Measurements from ENCODE around the gene SNED1. TPM values are rescaled to one million over a fixed set of nuclear protein-coding genes. Genes with fewer than 3 reads are reported as not detected.

The SNED1 gene
- polyA plus RNA-seq, 2 of the 4 experiments (the other 2 are of a cell fraction), result 0.15 to 0.21 TPM

DNA sequence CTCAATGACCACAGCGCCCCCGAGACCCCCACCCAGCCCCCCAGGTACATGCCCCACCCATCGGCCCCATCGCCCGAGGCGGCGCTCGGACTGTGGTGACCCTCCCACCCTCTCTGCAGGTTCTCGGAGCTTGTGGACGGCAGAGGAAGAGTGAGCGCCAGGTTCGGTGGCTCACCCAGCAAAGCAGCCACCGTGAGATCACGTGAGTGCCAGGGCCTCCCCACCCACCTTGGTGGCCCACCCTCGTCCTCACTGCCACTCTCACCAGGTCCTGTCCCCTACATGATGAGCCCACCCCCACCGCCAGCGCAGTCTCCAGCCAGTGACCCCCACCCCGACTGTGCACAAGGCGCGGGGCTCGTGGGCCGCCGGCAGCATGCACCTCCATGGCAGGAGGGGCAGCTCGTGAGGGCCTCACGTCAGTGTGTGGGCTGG lies 73.3 kb downstream of the SNED1 start:
- Histone ChIP-seq H3K4me3 (no peak overlapping the region), H3K27ac (no peak overlapping the region), H3K4me1 (no peaks in the 10 kb centered on the region), H3K4me2 (no peak overlapping the region), H3K9me3 (no peaks in the 10 kb centered on the region)
- POLR2A ChIA-PET, result no interaction called here
- no peak for ATAC-seq
- WGBS (ENCODE audit: missing lambda C conversion rate), result 92% methylated on average over 16 of the region's 25 CpGs
- no peak for FAIRE-seq
- no peak for TF ChIP-seq RNF2 (IDR thresholded peaks at IDR 0.05; ENCODE audit: borderline replicate concordance, low read depth)
- TF ChIP-seq, protein P1, sequence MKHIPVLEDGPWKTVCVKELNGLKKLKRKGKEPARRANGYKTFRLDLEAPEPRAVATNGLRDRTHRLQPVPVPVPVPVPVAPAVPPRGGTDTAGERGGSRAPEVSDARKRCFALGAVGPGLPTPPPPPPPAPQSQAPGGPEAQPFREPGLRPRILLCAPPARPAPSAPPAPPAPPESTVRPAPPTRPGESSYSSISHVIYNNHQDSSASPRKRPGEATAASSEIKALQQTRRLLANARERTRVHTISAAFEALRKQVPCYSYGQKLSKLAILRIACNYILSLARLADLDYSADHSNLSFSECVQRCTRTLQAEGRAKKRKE (CRISPR knock-in tag; IDR thresholded peaks at IDR 0.05; ENCODE audit: low read depth), result no peak
- TF ChIP-seq ZFP36 (IDR thresholded peaks at IDR 0.05; ENCODE audit: borderline replicate concordance, partially characterized antibody), result no peak
- TF ChIP-seq HOXB5 (CRISPR knock-in tag; IDR thresholded peaks at IDR 0.05), result no peak
- no peak for TF ChIP-seq ESRRA (IDR thresholded peaks at IDR 0.05; ENCODE audit: borderline replicate concordance, low read length)
- TF ChIP-seq GATA3 (IDR thresholded peaks at IDR 0.05; ENCODE audit: borderline replicate concordance), result no peak
- TF ChIP-seq, protein P2, sequence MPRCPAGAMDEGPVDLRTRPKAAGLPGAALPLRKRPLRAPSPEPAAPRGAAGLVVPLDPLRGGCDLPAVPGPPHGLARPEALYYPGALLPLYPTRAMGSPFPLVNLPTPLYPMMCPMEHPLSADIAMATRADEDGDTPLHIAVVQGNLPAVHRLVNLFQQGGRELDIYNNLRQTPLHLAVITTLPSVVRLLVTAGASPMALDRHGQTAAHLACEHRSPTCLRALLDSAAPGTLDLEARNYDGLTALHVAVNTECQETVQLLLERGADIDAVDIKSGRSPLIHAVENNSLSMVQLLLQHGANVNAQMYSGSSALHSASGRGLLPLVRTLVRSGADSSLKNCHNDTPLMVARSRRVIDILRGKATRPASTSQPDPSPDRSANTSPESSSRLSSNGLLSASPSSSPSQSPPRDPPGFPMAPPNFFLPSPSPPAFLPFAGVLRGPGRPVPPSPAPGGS (IDR thresholded peaks at IDR 0.05), result no peak
- TF ChIP-seq JUNB (IDR thresholded peaks at IDR 0.05), result no peak
- no peak for DNase-seq (ENCODE audit: low read depth in 1 of 2, low spot score in 1 of 2)
- CTCF ChIA-PET, result interaction anchor here (0.9 to 1.4 kb wide), 2 partner anchors 9 to 12 kb away, joined by 3 to 6 read pairs; no protein-coding TSS in a partner anchor

DNA sequence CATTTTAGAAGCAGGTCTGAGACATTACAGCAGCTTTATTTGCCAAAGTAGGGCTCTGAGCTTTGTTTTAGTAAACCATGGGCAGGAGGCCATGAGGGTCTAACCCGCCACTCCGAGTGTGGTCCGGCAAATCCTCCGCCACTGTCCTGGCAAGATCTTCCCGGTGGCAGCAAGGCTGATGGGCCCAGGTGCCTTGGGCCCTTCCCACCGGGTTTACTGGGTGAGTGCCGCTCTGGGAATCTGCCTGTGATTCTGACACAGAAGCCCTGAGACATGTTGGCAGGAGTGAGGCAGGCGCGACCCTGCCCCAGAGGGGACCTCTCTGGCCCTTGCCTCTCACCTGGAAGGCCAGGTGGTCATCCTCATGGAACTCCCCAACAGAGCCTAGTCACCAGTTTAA lies 73.7 kb downstream of the SNED1 start:
- FAIRE-seq (no peak), DNase-seq (ENCODE audit: low read depth in 1 of 2, low spot score in 1 of 2) (no peak), ATAC-seq (no peak)
- TF ChIP-seq HOXB13 (CRISPR knock-in tag; IDR thresholded peaks at IDR 0.05; ENCODE audit: low read depth) (no peak), FOXS1 (CRISPR knock-in tag; IDR thresholded peaks at IDR 0.05) (no peak), MAZ (IDR thresholded peaks at IDR 0.05; ENCODE audit: borderline replicate concordance, low read depth, low read length) (no peak), FOSB (CRISPR knock-in tag; IDR thresholded peaks at IDR 0.05) (no peak), ESRRA (IDR thresholded peaks at IDR 0.05; ENCODE audit: borderline replicate concordance, low read length) (no peak), ZFP36 (IDR thresholded peaks at IDR 0.05; ENCODE audit: borderline replicate concordance, partially characterized antibody) (no peak), ZNF302 (CRISPR knock-in tag; IDR thresholded peaks at IDR 0.05) (no peak), NFE2L2 (conservative IDR thresholded peaks at IDR 0.05; ENCODE audit: low read length) (no peak), CHD4 (IDR thresholded peaks at IDR 0.05; ENCODE audit: borderline replicate concordance) (no peak)
- TF ChIP-seq, protein P1 (CRISPR knock-in tag; IDR thresholded peaks at IDR 0.05; ENCODE audit: low read depth), result no peak
- TF ChIP-seq, protein P3, sequence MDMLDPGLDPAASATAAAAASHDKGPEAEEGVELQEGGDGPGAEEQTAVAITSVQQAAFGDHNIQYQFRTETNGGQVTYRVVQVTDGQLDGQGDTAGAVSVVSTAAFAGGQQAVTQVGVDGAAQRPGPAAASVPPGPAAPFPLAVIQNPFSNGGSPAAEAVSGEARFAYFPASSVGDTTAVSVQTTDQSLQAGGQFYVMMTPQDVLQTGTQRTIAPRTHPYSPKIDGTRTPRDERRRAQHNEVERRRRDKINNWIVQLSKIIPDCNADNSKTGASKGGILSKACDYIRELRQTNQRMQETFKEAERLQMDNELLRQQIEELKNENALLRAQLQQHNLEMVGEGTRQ (IDR thresholded peaks at IDR 0.05), result no peak
- TF ChIP-seq, protein P4, sequence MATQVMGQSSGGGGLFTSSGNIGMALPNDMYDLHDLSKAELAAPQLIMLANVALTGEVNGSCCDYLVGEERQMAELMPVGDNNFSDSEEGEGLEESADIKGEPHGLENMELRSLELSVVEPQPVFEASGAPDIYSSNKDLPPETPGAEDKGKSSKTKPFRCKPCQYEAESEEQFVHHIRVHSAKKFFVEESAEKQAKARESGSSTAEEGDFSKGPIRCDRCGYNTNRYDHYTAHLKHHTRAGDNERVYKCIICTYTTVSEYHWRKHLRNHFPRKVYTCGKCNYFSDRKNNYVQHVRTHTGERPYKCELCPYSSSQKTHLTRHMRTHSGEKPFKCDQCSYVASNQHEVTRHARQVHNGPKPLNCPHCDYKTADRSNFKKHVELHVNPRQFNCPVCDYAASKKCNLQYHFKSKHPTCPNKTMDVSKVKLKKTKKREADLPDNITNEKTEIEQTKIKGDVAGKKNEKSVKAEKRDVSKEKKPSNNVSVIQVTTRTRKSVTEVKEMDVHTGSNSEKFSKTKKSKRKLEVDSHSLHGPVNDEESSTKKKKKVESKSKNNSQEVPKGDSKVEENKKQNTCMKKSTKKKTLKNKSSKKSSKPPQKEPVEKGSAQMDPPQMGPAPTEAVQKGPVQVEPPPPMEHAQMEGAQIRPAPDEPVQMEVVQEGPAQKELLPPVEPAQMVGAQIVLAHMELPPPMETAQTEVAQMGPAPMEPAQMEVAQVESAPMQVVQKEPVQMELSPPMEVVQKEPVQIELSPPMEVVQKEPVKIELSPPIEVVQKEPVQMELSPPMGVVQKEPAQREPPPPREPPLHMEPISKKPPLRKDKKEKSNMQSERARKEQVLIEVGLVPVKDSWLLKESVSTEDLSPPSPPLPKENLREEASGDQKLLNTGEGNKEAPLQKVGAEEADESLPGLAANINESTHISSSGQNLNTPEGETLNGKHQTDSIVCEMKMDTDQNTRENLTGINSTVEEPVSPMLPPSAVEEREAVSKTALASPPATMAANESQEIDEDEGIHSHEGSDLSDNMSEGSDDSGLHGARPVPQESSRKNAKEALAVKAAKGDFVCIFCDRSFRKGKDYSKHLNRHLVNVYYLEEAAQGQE (IDR thresholded peaks at IDR 0.05), result no peak
- no peaks in the 10 kb centered on the region for H3K4me1 ChIP-seq
- no peak overlapping the region for H3K4me3 ChIP-seq
- ChIA-PET POLR2A (no interaction called here), CTCF (interaction anchor here (0.9 to 1.4 kb wide), 2 partner anchors 9 to 12 kb away, joined by 3 to 6 read pairs; no protein-coding TSS in a partner anchor)
- no peak overlapping the region for H3K4me2 ChIP-seq
- H3K9me3 ChIP-seq, result no peaks in the 10 kb centered on the region
- H3K27ac ChIP-seq, result no peak overlapping the region
- 82% methylated on average over 9 of the region's 9 CpGs for WGBS (ENCODE audit: missing lambda C conversion rate)
